Measurements from ENCODE around the gene NLGN4Y.
"Not testable (repeated sequence)": the region's sequence is repeated elsewhere in the genome, so short reads cannot be mapped to it uniquely, and the experiment has no call there.

Gene NLGN4Y

GRCh38 chrY:14828531-14828930, 304.2 kb downstream of the NLGN4Y start:
- DNase-seq (ENCODE audit: low read depth, low spot score) = peak; percentile 59
- H3K27ac ChIP-seq = peak overlapping the region; percentile 84

GRCh38 chrY:14829366-14829885, 305.1 kb downstream of the NLGN4Y start:
- H3K27ac ChIP-seq = peak overlapping the region; percentile 84
- no peak for DNase-seq (ENCODE audit: low read depth, low spot score)

GRCh38 chrY:14834103-14835060, 310.1 kb downstream of the NLGN4Y start:
- DNase-seq (ENCODE audit: low read depth, low spot score) = peak; percentile 69
- H3K27ac ChIP-seq = peak overlapping the region; percentile 94

GRCh38 chrY:14837466-14837865, 313.1 kb downstream of the NLGN4Y start:
- H3K27ac ChIP-seq = no peak overlapping the region
- DNase-seq (ENCODE audit: low read depth, low spot score) = no peak

DNA sequence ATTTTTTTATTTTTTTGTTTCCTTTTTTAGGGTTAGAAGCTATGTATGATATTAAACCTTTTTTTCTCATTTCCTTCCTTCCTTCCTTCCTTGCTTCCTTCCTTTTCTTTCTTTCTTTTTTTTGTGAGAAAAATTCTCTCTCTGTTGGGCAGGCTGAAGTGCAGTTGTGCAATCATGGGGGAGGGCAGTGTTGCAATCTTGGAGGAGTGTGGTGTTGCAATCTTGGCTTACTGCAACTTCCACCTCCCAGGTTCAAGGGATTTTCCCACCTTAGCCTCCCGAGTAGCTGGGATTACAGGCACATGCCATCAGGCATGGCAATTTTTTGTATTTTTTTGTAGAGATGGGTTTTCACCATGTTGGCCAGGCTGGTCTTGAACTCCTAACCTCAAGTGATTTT, 326.4 kb downstream of the NLGN4Y start:
- DNase-seq (ENCODE audit: low read depth, low spot score) = no peak
- H3K27ac ChIP-seq = no peak overlapping the region

- no peak for DNase-seq (ENCODE audit: low read depth, low spot score)
- no peak overlapping the region for H3K27ac ChIP-seq
These were observed 336.1 kb downstream of the NLGN4Y start for GRCh38 chrY:14860448-14860847.

DNA sequence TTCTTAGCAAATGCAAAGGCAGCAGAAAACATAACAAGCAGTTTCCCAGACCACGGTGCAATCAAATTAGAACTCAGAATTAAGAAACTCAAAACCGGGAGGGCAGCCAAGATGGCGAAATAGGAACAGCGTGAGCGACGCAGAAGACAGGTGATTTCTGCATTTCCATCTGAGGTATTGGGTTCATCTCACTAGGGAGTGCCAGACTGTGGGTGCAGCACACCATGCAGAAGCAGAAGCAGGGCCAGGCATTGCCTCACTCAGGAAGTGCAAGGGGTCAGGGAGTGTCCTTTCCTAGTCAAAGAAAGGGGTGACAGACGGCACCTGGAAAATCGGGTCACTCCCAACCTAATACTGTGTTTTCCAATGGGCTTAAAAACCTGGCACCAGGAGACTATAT, 336.7 kb downstream of the NLGN4Y start:
- DNase-seq (ENCODE audit: low read depth, low spot score); H3K27ac ChIP-seq: not testable (repeated sequence)

DNA sequence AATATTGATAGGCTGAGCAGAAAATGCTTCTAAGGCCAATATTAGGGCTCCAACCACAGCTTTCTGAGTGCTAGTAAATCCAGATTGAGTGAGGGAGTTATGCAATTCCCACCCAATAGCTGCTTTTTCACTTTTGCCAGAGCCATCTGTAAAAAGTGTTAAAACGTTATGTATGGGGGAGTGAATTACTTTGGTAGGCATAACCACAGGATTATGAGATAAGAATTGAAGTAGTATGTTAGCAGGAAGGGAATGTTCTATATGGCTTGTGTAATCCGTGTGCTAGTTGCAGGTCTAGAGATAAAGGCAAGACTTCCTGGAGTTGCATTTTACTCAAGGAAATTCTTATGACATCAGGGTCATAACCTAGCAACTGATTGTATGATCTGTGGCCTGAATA, 347.6 kb downstream of the NLGN4Y start:
- DNase-seq (ENCODE audit: low read depth, low spot score) = no peak

More for the DNA sequence above, 347.6 kb downstream of the NLGN4Y start:
- H3K27ac ChIP-seq = no peak overlapping the region

Data from epithelial cell of prostate (primary cell).